ENCODE measurements around the gene E2F2. TPM values are rescaled to one million over a fixed set of nuclear protein-coding genes. Genes with fewer than 3 reads are reported as not detected.

The E2F2 gene
- total RNA-seq, 2 experiments from 2014 or later = 31.3 to 33.8 TPM

GRCh38 chr1:23568608-23569383, 37.8 kb upstream of the E2F2 start:
- CTCF ChIA-PET = interaction anchor here (0.7 kb wide), 1 partner anchor 8 kb away, joined by 4 read pairs; no protein-coding TSS in a partner anchor
- peaks cover 10% of the 10 kb centered on the region for H3K4me1 Mint-ChIP-seq (ENCODE audit: low read depth)
- no peaks in the 10 kb centered on the region for H3K9me3 Mint-ChIP-seq
- no peaks in the 10 kb centered on the region for H3K36me3 Mint-ChIP-seq (ENCODE audit: low read depth)
- no peak for DNase-seq
- H3K27ac Mint-ChIP-seq = no peak overlapping the region
- H3K4me3 Mint-ChIP-seq = peak overlapping the region; percentile 83
- H3K27me3 Mint-ChIP-seq (ENCODE audit: low read depth) = peaks cover 9% of the 10 kb centered on the region
- intact Hi-C loops (cut with micrococcal nuclease) = no loop called here

- intact Hi-C loops (cut with micrococcal nuclease) = no loop called here
- H3K36me3 Mint-ChIP-seq (ENCODE audit: low read depth) = no peaks in the 10 kb centered on the region
- peaks cover 9% of the 10 kb centered on the region for H3K27me3 Mint-ChIP-seq (ENCODE audit: low read depth)
- no peaks in the 10 kb centered on the region for H3K9me3 Mint-ChIP-seq
- CTCF ChIA-PET = interaction anchor here (0.7 kb wide), 1 partner anchor 9 kb away, joined by 4 read pairs; no protein-coding TSS in a partner anchor
- H3K27ac Mint-ChIP-seq = no peak overlapping the region
- H3K4me3 Mint-ChIP-seq = peak overlapping the region; percentile 83
- no peak for DNase-seq
- peaks cover 14% of the 10 kb centered on the region for H3K4me1 Mint-ChIP-seq (ENCODE audit: low read depth)
These were observed 37.1 kb upstream of the E2F2 start for GRCh38 chr1:23567996-23568607.

- Mint-ChIP-seq H3K9me3 (no peaks in the 10 kb centered on the region), H3K4me1 (ENCODE audit: low read depth) (peaks cover 18% of the 10 kb centered on the region), H3K27ac (no peak overlapping the region), H3K27me3 (ENCODE audit: low read depth) (peaks cover 9% of the 10 kb centered on the region), H3K4me3 (peak overlapping the region; percentile 66), H3K36me3 (ENCODE audit: low read depth) (no peaks in the 10 kb centered on the region)
- no peak for DNase-seq
- CTCF ChIA-PET = no interaction called here
- intact Hi-C loops (cut with micrococcal nuclease) = no loop called here
These were observed 36.6 kb upstream of the E2F2 start for GRCh38 chr1:23567629-23567995.

- CTCF ChIA-PET = interaction anchor here (1.1 to 1.6 kb wide), 3 partner anchors 16 to 71 kb away, joined by 3 to 5 read pairs (median 4); no protein-coding TSS in a partner anchor
- H3K4me1 Mint-ChIP-seq (ENCODE audit: low read depth) = peaks cover 28% of the 10 kb centered on the region
- H3K4me3 Mint-ChIP-seq = no peak overlapping the region
- no peak for DNase-seq
- H3K27ac Mint-ChIP-seq = no peak overlapping the region
- no peaks in the 10 kb centered on the region for H3K36me3 Mint-ChIP-seq (ENCODE audit: low read depth)
- no peaks in the 10 kb centered on the region for H3K9me3 Mint-ChIP-seq
- peaks cover 13% of the 10 kb centered on the region for H3K27me3 Mint-ChIP-seq (ENCODE audit: low read depth)
- intact Hi-C loops (cut with micrococcal nuclease) = no loop called here
These were observed 35.3 kb upstream of the E2F2 start for GRCh38 chr1:23566304-23566703.

- H3K36me3 Mint-ChIP-seq (ENCODE audit: low read depth) = no peaks in the 10 kb centered on the region
- H3K27me3 Mint-ChIP-seq (ENCODE audit: low read depth) = peaks cover 13% of the 10 kb centered on the region
- no peak overlapping the region for H3K4me3 Mint-ChIP-seq
- no peaks in the 10 kb centered on the region for H3K9me3 Mint-ChIP-seq
- peaks cover 29% of the 10 kb centered on the region for H3K4me1 Mint-ChIP-seq (ENCODE audit: low read depth)
- CTCF ChIA-PET = interaction anchor here (1.5 to 1.6 kb wide), 2 partner anchors 69 to 72 kb away, joined by 3 to 4 read pairs; no protein-coding TSS in a partner anchor
- intact Hi-C loops (cut with micrococcal nuclease) = no loop called here
- no peak for DNase-seq
- no peak overlapping the region for H3K27ac Mint-ChIP-seq
These were observed 34.7 kb upstream of the E2F2 start for GRCh38 chr1:23565776-23566175.

DNA sequence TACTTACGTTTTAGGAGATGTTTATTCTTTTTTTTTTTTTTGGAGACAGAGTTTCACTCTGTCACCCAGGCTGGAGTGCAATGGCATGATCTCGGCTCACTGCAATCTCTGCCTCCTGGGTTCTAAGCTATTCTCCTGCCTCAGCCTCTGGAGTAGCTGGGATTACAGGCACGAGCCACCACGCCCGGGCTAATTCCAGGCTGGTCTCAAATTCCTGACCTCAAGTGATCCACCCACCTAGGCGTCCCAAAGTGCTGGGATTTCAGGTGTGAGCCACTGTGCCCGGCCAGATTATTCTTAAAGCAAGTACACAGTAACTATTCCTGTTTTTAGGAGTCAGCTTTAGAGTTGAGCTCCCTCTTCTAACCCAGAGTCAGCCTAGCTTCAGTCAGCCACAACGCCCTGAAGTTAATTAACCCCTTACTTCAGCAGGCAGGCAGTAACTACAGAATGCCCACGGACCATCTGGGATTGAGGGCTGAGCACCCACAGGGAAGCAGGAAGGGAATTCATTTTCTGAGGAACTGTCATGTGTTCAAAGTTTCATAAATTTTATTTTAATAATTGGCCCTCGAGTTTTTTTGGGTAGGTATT, 33.6 kb upstream of the E2F2 start:
- CTCF ChIA-PET = interaction anchor here (0.6 to 2.1 kb wide), 3 partner anchors 28 to 1290 kb away, joined by 3 to 10 read pairs (median 3); no protein-coding TSS in a partner anchor
- H3K4me3 Mint-ChIP-seq = no peak overlapping the region
- no peak overlapping the region for H3K27ac Mint-ChIP-seq
- peaks cover 13% of the 10 kb centered on the region for H3K27me3 Mint-ChIP-seq (ENCODE audit: low read depth)
- H3K9me3 Mint-ChIP-seq = no peaks in the 10 kb centered on the region
- peaks cover 40% of the 10 kb centered on the region for H3K4me1 Mint-ChIP-seq (ENCODE audit: low read depth)
- no peak for DNase-seq
- H3K36me3 Mint-ChIP-seq (ENCODE audit: low read depth) = no peaks in the 10 kb centered on the region
- intact Hi-C loops (cut with micrococcal nuclease) = no loop called here

DNA sequence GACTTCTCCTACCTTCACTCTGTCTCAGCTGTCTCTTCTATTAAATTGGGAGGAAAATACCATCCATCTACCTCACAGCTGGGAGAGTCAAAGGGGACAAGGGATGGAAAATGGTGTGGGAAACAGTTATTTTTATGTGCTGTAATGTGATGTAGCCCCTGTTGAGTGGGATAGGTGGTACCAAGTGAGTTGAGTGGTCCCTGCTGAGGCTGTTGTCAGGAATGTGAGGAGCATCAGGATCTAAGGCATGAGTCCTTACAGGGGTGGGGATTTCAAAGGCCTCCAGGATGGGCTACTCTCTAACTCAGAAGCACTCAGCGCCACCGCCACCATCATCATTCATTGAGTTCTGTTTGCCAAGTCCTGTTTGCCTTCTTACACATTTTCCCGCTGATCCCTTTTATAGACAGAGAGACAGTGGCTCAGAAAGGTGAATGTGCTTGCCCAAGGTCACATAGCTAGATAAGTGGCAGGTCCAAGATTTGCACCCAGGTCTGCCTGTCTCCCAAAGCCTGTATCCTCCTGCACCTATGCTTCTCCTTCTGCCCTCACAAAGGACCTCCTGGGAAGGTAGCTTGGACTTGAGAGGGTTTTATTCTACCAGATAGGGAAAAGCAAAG, 32.8 kb upstream of the E2F2 start:
- no peak for DNase-seq
- H3K27ac Mint-ChIP-seq = no peak overlapping the region
- H3K4me1 Mint-ChIP-seq (ENCODE audit: low read depth) = peaks cover 42% of the 10 kb centered on the region
- intact Hi-C loops (cut with micrococcal nuclease) = no loop called here
- peaks cover 11% of the 10 kb centered on the region for H3K27me3 Mint-ChIP-seq (ENCODE audit: low read depth)
- CTCF ChIA-PET = interaction anchor here (2.1 kb wide), 1 partner anchor 73 kb away, joined by 10 read pairs; no protein-coding TSS in a partner anchor
- H3K36me3 Mint-ChIP-seq (ENCODE audit: low read depth) = no peaks in the 10 kb centered on the region
- no peak overlapping the region for H3K4me3 Mint-ChIP-seq
- no peaks in the 10 kb centered on the region for H3K9me3 Mint-ChIP-seq

GRCh38 chr1:23563003-23563402, 32.0 kb upstream of the E2F2 start:
- Mint-ChIP-seq H3K4me1 (ENCODE audit: low read depth) (peaks cover 38% of the 10 kb centered on the region), H3K9me3 (no peaks in the 10 kb centered on the region), H3K27ac (no peak overlapping the region), H3K36me3 (ENCODE audit: low read depth) (peaks cover 7% of the 10 kb centered on the region), H3K27me3 (ENCODE audit: low read depth) (peaks cover 6% of the 10 kb centered on the region), H3K4me3 (no peak overlapping the region)
- no peak for DNase-seq
- intact Hi-C loops (cut with micrococcal nuclease) = no loop called here
- CTCF ChIA-PET = interaction anchor here (0.7 to 2.1 kb wide), 3 partner anchors 11 to 1305 kb away, joined by 3 to 10 read pairs (median 3); no protein-coding TSS in a partner anchor

- Mint-ChIP-seq H3K27ac (no peak overlapping the region), H3K27me3 (ENCODE audit: low read depth) (peaks cover 3% of the 10 kb centered on the region), H3K36me3 (ENCODE audit: low read depth) (peaks cover 13% of the 10 kb centered on the region), H3K9me3 (no peaks in the 10 kb centered on the region), H3K4me1 (ENCODE audit: low read depth) (peaks cover 39% of the 10 kb centered on the region), H3K4me3 (peak overlapping the region; percentile 33)
- intact Hi-C loops (cut with micrococcal nuclease) = no loop called here
- DNase-seq = peak; percentile 35
- CTCF ChIA-PET = interaction anchor here (0.7 to 1.2 kb wide), 3 partner anchors 12 to 1305 kb away, joined by 3 to 4 read pairs (median 3); no protein-coding TSS in a partner anchor
These were observed 31.3 kb upstream of the E2F2 start for GRCh38 chr1:23562137-23562876.

DNA sequence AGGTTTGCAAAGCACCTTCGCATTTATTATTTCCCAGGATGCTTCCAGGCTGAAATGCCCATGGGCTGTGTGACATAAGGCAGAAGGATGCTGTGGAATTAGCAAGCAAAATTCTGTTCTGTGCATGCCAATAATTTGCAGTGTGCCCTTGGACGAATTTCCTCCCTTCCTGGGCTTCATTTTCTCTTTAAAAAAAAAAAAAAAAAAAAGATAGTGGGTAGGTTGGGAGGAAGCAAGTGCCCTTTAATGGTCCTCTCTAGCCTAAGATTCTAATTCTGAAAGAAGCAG, 30.7 kb upstream of the E2F2 start:
- CTCF ChIA-PET = interaction anchor here (1.2 kb wide), 2 partner anchors 13 to 73 kb away, joined by 3 to 4 read pairs; no protein-coding TSS in a partner anchor
- Mint-ChIP-seq H3K36me3 (ENCODE audit: low read depth) (peaks cover 15% of the 10 kb centered on the region), H3K9me3 (no peaks in the 10 kb centered on the region), H3K4me3 (no peak overlapping the region), H3K4me1 (ENCODE audit: low read depth) (peaks cover 43% of the 10 kb centered on the region), H3K27me3 (ENCODE audit: low read depth) (peaks cover 3% of the 10 kb centered on the region), H3K27ac (no peak overlapping the region)
- no peak for DNase-seq
- intact Hi-C loops (cut with micrococcal nuclease) = no loop called here

DNA sequence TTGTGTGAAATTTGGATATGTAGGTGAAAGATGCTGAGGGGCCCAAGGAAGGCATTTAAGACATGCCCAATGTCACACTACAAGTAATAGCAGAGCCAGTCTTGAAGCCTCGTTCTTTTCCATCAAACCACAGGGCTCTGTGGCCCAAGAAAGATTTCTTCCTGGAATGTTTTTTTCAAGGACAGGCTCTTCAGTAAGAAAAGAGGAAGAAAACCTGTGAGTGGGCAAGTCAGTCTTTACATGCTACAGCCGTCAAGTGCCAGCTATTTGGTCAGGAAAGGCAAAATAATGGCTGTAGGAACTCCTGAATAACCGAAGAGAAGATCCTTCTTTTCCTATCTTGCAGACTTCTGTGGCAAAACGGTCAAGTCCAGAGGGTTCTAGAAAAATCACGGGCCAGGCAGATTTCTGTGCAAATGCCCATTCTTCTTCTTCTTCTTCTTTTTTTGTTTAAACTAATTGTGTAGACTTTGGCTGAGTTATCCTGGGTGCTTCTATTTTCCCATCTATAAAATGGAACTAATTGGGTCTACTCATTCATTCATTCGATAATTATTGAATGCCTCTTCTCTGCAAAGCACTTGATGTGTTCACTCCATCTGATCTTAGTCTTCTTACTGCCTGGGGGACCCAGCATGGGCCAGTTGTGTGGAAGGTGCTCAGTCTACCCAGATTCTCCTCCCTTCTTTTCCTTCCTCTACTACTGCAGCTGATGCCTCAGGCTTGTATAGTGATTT, 30.2 kb upstream of the E2F2 start:
- Mint-ChIP-seq H3K27ac (no peak overlapping the region), H3K27me3 (ENCODE audit: low read depth) (peaks cover 3% of the 10 kb centered on the region), H3K9me3 (no peaks in the 10 kb centered on the region), H3K36me3 (ENCODE audit: low read depth) (peaks cover 18% of the 10 kb centered on the region), H3K4me3 (no peak overlapping the region), H3K4me1 (ENCODE audit: low read depth) (peaks cover 48% of the 10 kb centered on the region)
- intact Hi-C loops (cut with micrococcal nuclease) = no loop called here
- CTCF ChIA-PET = interaction anchor here (1.2 kb wide), 1 partner anchor 73 kb away, joined by 4 read pairs; no protein-coding TSS in a partner anchor
- no peak for DNase-seq
